ENCODE data around the gene FCAMR.

Gene FCAMR

DNA sequence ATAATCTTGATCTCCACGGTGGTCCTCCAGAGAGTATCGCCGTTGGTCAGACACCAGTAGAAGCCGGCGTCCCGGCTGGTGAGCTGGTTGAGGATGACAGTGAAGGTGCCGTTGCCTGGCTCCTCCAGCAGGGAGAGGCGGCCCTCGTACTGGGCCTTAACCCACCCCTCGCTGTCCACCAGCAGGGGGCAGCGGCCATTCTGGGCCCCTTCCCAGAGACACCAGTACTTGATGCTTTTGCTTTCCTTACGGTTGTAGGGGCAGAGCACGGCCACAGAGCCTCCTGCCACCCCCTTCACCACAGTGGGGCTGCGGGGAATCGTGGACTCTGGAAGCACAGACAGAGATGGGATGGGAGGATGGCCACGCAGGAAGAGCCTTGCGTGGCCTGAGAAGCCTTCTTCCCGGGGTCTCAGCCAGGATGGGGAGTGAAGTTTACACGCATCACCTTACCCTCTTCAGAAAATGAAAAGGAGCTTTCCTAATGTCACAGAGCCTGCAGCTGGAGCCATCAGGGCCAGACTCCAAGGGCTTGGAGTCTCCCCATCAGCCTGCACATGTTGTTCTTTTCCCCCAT is 34.7 kb downstream of the FCAMR start:
- no peak for DNase-seq (ENCODE audit: low read depth)
- TF ChIP-seq, protein P1, sequence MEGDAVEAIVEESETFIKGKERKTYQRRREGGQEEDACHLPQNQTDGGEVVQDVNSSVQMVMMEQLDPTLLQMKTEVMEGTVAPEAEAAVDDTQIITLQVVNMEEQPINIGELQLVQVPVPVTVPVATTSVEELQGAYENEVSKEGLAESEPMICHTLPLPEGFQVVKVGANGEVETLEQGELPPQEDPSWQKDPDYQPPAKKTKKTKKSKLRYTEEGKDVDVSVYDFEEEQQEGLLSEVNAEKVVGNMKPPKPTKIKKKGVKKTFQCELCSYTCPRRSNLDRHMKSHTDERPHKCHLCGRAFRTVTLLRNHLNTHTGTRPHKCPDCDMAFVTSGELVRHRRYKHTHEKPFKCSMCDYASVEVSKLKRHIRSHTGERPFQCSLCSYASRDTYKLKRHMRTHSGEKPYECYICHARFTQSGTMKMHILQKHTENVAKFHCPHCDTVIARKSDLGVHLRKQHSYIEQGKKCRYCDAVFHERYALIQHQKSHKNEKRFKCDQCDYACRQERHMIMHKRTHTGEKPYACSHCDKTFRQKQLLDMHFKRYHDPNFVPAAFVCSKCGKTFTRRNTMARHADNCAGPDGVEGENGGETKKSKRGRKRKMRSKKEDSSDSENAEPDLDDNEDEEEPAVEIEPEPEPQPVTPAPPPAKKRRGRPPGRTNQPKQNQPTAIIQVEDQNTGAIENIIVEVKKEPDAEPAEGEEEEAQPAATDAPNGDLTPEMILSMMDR (IDR thresholded peaks at IDR 0.05; ENCODE audit: control insufficient read depth, insufficient read depth, low read depth, low read length, missing control alignments) = peak; percentile 36
- no peak overlapping the region for H3K4me3 ChIP-seq (ENCODE audit: control insufficient read depth, low read depth, low read length)

DNA sequence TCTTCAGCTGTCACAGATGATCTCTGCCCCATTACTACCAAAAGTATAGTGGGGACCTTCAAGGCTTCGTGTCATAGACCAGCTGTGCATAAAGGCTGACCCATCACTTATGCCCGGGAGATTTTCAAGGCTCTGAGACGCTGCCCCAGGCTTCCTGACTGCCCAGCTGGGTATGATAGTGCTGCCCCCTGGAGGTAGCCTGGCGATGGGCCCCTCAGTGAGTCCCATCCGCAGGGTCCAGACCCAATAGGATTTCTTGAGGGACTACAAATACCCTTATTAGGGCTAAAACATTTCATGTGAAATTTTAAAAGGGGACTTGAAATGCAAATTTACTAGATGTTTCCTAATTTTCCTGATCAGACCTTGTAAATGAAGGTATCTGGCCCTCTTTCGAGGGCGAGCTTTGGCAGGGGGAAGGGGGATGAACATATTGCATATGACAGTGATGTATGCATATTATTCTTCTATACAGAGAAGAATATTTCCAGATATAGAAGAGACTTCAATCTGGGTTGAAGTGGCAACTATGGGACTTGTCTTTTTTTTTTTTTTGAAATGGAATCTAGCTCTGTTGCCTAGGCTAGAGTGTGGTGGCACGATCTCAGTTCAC is 36.8 kb downstream of the FCAMR start:
- TF ChIP-seq, protein P1 (IDR thresholded peaks at IDR 0.05; ENCODE audit: control insufficient read depth, insufficient read depth, low read depth, low read length, missing control alignments) = peak; percentile 54
- no peak overlapping the region for H3K4me3 ChIP-seq (ENCODE audit: control insufficient read depth, low read depth, low read length)
- no peak for DNase-seq (ENCODE audit: low read depth)

DNA sequence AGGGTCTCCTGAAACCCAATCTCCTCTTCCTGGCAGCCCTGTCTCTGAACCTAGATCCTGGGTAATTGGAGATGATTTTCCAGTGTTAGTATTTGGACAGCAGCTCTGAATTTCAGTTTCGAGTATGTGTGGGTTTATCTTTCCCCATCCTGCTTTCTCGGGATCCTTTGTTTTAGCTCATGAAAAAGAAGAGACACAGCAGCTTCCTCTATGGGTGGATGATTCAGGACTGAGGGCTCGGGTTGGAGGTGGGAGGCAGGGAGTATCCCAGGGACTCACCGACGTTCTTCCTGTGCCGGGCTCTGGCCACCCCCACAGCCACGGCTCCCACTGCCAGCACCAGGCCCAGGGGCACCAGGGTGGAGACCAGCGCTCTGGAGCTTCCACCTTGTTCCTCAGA is 38.1 kb downstream of the FCAMR start:
- no peak for DNase-seq (ENCODE audit: low read depth)
- TF ChIP-seq, protein P1 (IDR thresholded peaks at IDR 0.05; ENCODE audit: control insufficient read depth, insufficient read depth, low read depth, low read length, missing control alignments) = no peak
- H3K4me3 ChIP-seq (ENCODE audit: control insufficient read depth, low read depth, low read length) = no peak overlapping the region

DNA sequence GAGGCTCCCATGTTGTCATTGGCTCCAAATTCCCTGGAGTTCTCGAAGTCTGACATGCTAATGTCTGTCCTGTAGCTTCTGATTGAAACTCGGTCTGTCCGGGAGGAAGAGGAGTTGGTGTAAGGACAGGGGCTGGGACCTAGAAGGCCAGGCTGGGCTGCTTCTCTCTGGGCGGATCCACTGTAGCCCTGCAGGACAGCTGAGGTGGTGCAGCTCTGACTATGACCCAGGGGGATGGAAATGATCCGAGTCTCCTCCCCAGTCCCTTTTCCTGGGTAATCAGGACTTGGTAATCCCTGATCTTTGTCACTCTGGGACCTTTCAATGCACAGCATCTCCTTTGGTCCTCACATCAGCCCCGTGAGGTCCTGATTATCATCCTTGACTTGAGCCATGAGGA is 38.6 kb downstream of the FCAMR start:
- TF ChIP-seq, protein P1 (IDR thresholded peaks at IDR 0.05; ENCODE audit: control insufficient read depth, insufficient read depth, low read depth, low read length, missing control alignments) = no peak
- no peak for DNase-seq (ENCODE audit: low read depth)
- H3K4me3 ChIP-seq (ENCODE audit: control insufficient read depth, low read depth, low read length) = no peak overlapping the region

DNA sequence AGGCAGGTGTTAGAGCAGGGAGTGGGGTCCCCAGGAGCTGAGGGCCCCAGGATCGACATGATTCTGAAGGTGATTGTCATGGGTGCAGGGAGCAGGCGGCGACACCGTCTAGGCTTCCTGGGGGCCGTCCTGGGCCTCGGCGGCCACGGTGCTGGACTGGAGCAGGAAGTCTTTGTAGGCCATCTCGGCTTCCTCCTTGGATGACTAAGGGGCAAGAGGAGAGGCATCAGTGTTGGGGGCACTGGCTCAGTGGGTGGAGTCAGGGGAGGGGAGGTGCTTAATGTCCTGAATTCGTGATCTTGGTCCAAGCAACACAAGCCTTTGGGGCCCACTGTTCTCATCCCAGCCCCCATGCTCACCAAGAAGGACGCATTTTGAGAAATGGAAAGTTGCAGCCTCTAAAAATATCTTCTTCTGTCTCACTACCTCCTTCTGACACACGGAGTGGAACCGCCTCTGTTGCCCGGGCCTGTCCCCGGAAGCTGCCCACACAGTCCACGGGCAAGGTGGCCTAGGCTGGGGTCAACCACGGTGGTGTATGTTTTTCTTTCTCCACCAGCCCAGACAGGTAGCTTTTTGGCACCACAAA is 40.0 kb downstream of the FCAMR start:
- TF ChIP-seq, protein P1 (IDR thresholded peaks at IDR 0.05; ENCODE audit: control insufficient read depth, insufficient read depth, low read depth, low read length, missing control alignments) = no peak
- DNase-seq (ENCODE audit: low read depth) = no peak
- H3K4me3 ChIP-seq (ENCODE audit: control insufficient read depth, low read depth, low read length) = no peak overlapping the region

DNA sequence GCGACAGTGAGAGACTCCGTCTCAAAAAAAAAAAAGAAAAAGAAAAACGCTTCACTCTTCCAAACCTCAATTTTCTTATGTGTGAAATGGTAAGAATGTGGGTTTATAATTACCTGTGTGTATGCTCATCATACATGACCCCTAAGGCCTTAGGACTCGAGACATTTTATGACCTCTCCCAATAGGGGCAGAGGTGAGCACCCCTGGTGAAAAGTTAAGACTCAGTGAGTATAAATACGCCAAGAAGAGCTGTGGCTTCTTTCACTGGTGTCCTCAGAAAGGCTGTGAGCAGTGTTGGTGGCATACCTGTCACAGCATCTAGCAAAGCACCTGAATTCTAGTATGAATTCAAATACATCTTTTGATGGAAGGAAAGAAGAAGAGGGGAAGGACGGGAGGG is 40.7 kb downstream of the FCAMR start:
- TF ChIP-seq, protein P1 (IDR thresholded peaks at IDR 0.05; ENCODE audit: control insufficient read depth, insufficient read depth, low read depth, low read length, missing control alignments) = no peak
- no peak for DNase-seq (ENCODE audit: low read depth)
- no peak overlapping the region for H3K4me3 ChIP-seq (ENCODE audit: control insufficient read depth, low read depth, low read length)
